ENCODE measurements around the gene ZYG11A.

The ZYG11A gene

DNA sequence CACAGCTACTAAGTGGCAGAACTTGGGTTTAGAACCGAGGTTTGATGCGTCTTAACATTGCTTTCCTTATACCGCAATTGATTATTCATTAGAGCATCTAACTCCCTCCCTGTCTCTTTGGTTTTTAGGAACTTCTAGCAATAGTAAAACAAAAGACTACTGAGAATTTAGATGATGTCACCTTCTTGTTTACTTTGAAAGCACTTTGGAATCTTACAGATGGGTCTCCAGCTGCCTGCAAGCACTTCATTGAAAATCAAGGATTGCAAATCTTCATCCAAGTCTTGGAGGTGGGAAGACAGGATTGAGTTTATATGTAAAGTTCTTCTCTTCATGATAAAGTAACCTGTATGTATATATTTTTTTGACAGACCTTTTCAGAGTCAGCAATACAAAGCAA is 35.0 kb downstream of the ZYG11A start:
- no peak for DNase-seq (ENCODE audit: low spot score)

DNA sequence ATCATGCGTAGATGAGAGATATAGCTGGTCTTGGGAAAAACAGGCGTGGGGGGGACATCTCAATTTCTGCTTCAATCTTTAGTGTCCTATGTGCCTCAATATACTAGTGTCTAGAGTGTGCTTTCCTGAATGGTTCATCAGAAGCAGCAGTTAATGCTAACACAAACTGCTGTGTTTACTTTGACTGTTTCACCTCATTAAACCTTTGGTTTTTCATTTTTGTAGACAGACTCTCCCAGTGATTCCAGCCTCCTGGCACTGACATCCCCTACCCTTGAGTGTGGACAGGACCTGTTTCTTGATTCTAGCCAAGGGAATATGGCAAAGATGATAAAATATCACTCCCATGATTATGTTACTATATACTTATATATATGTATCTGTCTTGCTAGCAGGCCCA is 37.6 kb downstream of the ZYG11A start:
- DNase-seq (ENCODE audit: low spot score) = no peak

DNA sequence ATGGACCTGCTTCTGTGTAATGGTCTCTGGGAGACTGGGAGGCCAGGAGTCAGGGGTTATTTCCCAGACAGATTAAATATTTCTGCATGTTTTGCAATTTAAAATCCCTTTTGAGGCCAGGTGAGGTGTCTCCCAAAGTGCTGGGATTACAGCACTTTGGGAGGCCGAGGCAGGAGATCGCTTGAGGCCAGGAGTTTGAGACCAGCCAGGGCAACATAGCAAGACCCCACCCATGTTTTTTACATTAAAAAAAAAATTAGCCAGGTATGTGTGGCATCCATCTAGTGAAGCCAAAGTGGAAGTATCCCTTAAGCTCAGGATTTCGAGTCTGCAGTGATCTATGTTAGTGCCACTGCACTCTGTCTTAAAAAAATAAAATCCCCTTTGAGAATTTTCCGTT is 44.9 kb downstream of the ZYG11A start:
- DNase-seq (ENCODE audit: low spot score) = no peak

DNA sequence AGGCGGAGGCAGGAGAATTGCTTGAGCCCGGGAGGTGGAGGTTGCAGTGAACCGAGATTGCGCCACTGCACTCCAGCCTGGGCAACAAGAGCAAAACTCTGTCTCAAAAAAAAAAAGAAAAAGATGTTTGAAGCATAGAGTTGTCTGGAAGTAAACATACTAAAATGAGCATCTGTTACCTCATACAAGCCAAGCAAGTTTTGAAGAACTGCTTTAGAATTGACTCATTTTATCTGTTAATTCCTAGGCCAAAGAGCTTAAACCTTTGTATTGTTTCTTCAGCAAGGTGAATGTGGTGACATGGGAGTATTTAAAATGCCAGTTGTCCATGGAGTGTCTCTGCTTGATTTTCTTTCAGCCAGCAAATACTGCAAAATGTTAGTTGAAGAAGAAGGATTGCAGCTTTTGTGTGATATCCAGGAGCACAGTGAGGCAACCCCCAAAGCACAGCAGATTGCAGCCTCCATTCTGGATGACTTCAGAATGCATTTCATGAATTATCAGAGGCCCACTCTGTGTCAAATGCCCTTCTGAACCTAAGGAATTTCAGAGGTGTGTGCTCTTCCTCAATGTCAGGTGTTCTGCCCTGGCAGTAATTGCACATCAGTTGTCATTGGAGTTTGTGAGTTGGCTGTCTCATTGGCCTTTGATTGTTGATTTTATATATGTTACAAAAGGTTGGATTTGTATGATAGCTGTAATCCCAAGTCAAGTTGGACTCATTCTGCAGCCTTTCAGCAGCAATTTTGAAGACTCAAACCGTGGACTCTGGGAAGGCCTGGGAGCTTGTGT is 50.1 kb downstream of the ZYG11A start:
- DNase-seq (ENCODE audit: low spot score) = no peak

DNA sequence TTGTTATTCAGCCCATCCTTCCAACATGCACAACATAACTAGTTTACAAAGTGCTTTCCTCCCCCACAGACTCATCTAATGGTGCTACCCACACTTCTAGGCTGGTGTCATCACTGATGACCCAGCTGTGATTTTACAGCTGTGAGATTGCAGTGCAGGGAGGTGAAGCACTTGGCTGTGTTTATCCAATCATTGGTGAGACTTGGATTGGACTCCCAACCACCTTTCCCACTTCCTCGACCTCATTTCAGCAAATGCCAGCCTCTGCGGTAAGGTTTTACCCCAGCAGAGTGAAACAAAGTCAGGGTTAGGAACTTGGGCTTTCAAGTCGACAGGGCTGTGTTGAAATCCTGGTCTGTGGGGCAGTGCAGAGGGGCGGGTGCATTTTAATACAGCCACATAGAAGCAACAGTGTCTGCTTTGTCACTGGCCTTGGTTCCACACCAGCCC is 56.9 kb downstream of the ZYG11A start:
- DNase-seq (ENCODE audit: low spot score) = no peak

DNA sequence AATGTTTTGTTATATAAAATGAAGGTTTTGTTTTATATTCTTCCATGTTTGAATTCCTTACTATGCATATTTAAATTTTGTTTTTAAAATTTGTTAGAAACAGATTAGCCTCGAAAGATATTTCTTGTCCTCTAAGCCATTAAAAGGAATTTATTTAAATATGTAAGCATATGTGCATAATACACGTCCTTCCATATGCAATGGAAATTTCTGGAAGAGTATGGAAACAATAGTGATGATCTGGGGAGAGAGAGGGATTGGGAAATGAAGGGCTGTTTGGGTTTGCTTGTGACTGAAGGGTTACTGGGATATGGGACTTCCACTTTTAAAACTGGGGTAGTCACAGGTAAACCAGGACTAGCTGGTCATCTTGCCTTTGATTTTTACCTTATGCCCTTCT is 57.8 kb downstream of the ZYG11A start:
- DNase-seq (ENCODE audit: low spot score) = no peak

DNA sequence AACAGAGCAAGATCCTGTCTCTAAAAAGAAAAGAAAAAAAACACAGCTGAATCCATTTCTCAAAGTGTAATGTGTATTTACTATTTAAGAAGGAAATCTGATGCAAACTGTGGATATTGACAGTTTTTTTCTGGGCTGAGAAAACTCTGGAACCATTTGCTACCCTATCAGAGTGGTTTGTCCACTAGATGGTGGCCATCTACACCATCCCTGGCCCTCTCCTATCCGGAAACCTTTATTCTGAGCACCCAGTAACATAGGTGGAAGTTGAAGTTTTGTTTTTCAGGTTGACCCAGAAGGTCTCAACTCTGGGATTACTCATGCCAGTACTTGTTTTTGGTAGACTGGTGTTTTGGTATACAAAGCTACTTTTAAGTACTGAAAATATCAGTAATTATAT is 58.8 kb downstream of the ZYG11A start:
- no peak for DNase-seq (ENCODE audit: low spot score)

DNA sequence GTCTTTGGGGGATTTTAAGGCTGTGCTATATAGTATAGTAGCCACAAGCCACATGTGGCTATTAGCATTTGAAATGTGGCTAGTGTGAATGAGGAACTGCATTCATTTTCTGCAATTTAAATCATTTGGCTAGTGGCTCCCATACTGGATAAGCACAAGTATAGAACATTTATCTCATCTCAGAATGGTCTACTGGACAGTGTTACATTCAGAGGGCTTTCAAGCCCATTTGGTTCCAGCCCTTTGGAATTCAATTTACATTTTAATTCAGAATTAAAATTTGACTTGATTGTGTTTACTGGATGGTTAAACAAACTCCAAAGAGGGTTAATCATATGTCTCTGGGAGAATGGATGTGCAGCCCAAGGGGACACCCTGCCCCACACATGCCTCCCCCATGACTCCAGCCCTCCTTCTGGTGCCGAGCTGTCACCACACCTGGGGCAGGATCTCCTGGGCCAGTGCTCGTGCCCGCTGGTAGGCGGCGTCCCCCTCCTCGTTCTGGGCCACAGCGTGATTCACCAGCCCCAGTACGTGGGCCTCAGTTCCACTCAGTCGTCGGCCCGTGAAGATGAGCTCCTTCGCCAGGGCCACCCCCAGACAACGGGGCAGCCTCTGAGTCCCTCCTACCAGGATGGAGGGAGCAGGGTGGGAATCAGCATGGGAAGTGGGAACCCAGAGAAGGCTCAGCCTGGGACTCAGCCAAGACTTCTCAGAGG is 61.8 kb downstream of the ZYG11A start:
- no peak for DNase-seq (ENCODE audit: low spot score)

DNA sequence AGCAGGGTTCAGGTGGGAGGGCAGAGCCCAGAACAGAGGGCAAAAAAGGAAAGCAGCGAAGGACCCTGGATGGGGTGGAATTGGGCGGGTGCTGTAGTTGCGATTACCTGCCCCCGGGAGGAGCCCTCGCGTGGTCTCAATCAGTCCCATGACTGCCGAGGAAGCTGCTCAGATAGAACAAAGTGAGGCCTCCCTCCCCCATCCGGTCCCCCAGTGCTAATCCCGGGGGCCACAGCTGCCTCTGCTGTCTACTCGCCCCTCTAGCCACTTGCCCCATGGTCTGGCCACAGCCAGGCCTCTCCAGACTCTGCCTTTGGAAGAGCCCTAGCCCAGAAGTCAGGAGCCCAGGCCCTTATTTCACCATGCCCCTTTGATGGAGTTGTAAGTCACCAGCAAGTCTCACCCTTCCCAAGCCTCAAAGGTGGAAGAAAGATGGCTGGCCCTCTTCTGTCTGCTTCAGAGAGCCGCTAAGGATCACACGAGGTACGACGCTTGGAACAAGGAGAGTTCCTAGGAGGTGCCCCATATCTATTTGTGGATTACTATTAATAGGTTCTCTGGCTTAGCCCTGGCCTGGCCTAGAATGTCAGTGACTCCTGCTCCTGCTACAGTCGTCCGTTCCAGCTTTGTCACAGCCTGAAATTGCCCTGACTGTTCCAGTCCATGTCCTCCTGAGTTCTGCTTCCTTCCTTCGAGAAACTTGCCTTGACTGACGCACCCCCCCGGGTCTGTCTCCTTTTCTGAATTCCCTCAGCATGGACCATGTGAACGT is 62.6 kb downstream of the ZYG11A start:
- peak; percentile 51 for DNase-seq (ENCODE audit: low spot score)

DNA sequence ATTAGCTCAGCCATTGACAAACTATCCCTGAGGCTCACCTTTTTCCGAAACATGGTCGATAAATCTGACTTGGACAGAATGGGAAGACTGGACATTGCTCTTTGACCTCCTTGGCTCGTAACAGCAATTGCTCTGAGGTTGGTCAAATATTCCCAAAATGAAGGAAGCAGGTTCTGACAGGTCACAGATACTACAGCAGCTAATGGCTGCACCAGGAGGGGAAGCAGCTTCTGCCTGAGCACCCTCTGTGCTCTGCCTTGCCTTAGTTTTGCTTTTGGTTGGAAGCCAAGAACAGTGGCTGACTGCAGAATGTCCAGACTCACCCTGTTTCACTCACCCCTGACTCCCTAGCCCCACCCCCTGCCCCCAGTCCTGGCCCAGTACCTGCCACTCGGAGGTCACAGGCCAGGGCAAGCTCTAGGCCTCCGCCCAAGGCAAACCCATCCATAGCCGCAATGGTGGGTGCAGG is 63.6 kb downstream of the ZYG11A start:
- no peak for DNase-seq (ENCODE audit: low spot score)

DNA sequence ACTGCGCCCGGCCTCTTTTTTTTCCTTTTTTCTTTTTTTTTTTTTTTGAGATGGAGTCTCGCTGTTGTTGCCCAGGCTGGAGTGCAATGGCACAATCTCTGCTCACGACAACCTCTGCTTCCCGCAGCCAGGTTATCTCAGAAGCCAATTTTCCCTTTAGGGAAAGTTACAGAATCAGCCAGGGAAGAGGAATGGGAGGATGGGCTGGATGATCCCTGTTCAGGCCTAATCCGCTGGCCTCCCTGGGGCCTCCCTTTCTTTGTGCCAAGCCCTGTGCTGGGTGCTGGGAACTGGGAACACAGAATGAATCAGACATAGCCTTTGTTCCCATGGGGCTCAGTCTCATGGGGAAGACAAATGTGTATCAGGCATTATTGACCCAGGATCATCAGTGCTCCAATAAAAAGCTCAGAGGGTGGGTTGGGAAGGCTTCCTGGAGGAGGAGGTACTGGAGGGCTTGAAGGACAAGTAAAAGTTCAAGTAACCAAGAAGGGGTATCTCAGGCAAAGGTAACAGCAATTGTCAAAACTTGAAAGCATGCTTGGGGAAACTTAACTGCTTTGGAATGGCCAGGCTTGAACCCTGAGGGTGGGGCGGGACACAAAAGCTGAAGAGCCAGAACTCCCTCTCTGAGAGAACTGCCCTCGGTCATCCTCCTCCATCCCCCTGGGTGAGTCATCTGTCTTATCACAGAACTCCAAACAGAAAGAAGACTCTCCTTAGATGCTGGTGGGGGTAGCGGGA is 64.7 kb downstream of the ZYG11A start:
- no peak for DNase-seq (ENCODE audit: low spot score)

DNA sequence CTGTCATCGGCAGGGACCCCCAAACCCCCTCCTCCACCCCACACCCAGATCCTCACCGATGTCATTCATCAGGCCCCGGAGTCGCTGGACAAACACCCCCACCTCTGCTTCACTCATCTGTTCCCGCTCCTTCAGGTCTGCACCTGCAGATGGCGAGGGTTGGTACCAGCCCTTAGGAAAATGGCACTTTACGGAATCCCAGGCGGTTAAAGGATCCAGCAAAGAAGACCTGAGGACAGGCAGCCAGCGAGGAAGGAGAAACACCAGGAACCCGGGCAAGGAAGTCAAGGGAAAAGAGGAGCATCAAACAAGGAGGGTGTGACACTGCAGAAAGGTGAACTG is 65.2 kb downstream of the ZYG11A start:
- DNase-seq (ENCODE audit: low spot score) = no peak

DNA sequence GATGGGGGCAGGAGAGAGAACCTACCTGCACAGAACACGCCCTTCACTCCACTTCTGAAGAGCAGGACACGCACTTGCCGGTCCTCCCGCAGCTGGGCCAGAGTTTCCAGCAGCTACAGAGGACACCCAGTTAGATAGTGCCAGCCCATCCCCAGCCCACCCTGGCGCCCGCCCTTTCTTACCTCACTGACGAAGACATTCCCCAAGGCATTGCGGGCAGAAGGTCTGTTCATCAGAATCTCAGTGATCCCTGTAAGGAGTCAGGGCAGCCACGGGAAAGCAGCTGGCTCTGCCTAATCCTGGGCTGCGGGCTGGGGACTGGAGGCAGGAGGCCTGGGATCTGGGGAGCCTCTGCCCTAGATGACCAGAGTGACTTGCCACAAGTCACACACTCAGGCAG is 69.0 kb downstream of the ZYG11A start:
- DNase-seq (ENCODE audit: low spot score) = no peak

DNA sequence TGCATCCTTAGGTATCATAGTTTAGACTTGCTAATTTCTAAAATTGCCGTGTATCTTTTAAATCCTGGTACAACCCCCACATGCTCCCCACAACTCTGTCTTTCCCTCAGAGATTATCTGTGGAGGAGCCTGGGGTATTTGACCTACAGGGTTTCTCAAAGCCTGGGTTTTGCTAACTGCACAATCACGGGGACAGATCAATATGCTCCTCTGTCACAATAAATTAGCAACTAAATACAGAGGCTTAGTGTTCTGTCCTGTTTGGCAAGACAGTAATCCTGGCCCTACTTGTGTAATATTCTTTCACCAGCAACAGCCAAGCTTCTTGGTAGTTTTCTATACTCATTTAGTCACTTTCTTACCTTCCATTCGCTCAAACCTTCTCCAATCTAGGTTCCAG is 70.5 kb downstream of the ZYG11A start:
- DNase-seq (ENCODE audit: low spot score) = no peak

DNA sequence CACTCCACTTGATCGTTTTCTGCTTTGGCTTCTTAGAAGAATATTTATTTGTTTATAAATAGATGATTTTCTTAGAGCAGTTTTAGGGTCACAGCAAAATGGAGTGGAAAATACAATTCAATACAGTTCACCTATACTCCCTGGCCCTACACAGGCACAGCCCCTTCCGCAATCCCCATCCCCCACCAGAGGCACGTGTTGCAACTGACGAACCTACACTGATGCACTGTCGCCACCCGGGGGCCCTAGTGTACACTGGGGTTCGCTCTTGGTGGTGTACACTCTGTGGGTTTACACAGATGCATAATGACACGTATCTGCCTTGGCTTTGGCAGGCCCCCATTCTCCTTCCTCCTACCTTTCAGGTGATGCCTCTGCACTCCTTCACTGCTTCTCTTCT is 71.0 kb downstream of the ZYG11A start:
- peak; percentile 38 for DNase-seq (ENCODE audit: low spot score)

DNA sequence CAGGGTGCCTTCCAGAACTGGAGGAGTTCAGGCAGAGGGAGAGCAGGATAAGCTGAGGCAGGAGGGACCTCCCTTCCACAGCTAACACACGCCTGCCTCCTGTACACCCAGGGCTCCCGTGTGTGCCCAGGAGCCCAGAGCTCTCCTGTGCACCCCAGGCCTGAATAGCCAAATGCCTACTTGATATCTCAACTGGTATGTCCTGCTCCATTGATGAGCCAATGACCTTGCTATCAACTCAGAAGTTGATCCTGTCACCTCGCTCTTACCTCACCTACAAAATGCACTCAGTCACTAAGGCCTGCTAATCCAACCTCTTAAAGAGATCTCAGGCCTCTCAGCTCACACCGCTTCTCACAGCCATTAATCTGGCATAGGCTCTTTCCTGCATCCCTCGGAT is 71.9 kb downstream of the ZYG11A start:
- DNase-seq (ENCODE audit: low spot score) = no peak

DNA sequence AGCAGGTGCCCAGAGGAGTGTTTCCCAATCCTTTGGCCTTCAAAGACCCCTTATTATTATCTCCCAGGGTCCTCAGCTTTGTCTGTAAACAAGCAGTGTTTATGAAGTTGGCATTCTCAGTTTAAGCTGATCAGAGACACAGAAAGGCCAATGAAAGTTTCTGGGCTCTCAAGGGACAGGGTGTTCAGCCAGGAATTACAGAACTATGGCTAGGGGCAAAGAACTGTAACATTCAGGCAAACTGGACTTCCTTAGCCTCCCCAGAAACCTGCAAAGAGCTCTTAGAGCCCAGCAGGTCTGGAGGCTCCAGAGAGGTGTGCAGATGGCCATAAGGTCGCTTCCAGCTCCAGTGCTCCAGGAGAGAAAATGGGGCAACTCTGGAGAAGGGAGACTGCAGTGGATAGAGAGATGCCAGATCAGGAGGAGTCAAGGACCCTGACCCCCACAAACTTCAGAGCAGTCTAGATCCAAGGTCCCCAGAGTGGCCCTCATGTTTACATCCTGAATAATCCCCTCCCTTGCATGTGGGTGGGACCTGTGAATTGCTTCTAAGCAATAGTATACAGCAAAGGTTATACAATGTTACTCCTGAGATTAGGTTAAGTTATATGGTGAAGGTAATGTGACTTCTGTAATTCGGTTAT is 72.8 kb downstream of the ZYG11A start:
- DNase-seq (ENCODE audit: low spot score) = no peak

DNA sequence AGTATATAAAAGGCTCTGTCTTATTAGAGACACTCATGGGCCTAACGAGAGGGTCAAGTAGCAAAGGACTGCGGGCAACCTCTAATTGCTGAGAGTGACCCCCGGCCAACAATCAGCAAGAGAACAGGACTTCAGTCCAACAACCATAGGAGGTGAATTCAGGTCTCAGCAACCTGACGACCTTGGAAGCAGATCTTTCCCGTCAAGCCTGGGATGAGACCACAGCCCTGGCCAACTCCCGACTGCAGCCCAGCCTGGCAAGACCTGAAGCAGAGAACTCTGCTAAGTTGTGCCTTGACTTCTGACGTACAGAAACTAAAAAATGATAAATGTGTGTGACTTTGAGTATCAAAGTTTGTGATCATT is 73.3 kb downstream of the ZYG11A start:
- no peak for DNase-seq (ENCODE audit: low spot score)

DNA sequence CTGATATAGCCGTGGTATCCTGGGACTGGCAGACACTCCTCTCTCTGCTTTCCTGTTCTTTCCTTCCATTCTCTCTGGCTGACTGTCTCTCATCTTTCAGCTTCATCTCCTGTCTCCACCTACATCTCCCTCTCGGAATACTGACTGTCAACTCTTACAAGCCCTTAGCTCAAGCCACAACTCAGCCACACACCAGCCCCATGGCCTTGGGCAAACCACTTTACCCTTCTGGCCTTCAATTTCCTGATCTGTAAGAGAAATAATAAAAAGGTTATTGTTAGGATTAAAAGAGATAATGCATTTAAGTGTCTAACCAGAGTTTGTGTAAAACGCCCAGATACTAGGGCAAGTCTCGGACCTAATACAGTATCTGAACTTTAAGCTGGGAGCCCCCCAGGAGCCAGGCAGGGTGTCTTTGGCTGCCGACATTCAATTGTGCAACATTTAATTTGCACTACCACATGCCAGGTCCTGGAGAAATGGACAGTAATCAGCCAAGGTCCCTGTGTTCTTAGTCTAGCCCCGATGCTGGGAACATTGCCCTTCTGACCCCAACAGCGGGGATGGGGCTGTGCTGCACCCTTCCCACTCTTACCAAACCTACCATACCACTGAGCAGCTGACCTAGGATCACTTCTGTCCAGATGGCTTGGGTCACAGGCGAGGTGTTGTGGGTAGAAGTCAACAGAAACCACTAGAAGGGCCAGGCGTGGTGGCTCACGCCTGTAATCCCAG is 73.8 kb downstream of the ZYG11A start:
- no peak for DNase-seq (ENCODE audit: low spot score)

DNA sequence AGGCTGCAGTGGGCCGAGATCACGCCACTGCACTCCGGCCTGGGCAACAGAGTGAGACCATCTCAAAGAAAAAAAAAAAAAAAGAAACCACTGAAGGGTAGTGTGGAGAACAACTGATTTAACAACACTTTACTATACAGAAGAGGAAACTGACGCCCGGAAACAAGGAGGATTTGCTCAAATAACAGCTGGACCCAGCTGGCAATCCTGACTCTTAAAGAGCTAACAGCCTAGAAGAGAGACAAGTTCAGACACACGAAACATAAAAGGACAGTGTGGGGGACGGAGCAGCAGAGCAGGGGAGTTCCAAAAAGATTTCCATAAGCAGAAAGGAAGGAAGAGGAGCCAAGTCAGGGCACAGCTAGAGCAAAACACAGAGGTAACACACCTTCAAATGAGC is 74.6 kb downstream of the ZYG11A start:
- no peak for DNase-seq (ENCODE audit: low spot score)

DNA sequence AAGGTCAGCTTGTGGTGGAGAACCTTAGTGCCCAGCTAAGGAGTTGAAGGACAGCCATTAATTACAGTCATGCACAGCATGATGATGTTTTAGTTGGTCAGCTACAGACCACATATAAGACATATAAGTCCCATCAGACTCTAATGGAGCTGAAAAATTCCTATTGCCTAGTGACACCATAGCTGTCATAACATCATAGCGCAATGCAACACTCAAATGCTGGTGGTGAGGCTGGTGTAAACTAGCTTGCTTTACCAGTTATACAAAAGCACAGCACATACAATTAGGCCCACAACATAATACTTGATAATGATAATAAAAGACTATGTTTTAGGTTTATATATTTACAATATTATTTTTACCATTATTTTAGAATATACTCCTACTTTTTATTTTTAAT is 75.0 kb downstream of the ZYG11A start:
- DNase-seq (ENCODE audit: low spot score) = no peak
